Ishikawa (cell line): ENCODE measurements around the gene PMEPA1.

Experiments used
- CREB1 ChIP-seq: IDR thresholded peaks from 2 replicates; pipeline ENCODE4 v1.6.1; 2012; ENCODE audit warnings: low read depth
- EGR1 ChIP-seq: IDR thresholded peaks from 2 replicates; pipeline ENCODE4 v1.6.1; 2012
- EP300 ChIP-seq: IDR thresholded peaks from 2 replicates; pipeline ENCODE4 v1.6.1; 2012; ENCODE audit warnings: borderline replicate concordance
- FOXM1 ChIP-seq: IDR thresholded peaks from 2 replicates; pipeline ENCODE4 v1.6.1; 2012; ENCODE audit warnings: low read depth, borderline replicate concordance
- NFIC ChIP-seq: IDR thresholded peaks from 2 replicates; pipeline ENCODE4 v1.6.1; 2012
- TAF1 ChIP-seq: IDR thresholded peaks from 2 replicates; pipeline ENCODE4 v1.6.1; 2012; ENCODE audit warnings: low read depth, mild to moderate bottlenecking
- YY1 ChIP-seq: IDR thresholded peaks from 2 replicates; pipeline ENCODE4 v1.6.1; 2012; ENCODE audit warnings: low read depth
- TF ChIP-seq, protein P1 (sequence below): IDR thresholded peaks from 2 replicates; pipeline ENCODE4 v1.6.1; 2012; ENCODE audit warnings: low read depth, mild to moderate bottlenecking

DNA sequence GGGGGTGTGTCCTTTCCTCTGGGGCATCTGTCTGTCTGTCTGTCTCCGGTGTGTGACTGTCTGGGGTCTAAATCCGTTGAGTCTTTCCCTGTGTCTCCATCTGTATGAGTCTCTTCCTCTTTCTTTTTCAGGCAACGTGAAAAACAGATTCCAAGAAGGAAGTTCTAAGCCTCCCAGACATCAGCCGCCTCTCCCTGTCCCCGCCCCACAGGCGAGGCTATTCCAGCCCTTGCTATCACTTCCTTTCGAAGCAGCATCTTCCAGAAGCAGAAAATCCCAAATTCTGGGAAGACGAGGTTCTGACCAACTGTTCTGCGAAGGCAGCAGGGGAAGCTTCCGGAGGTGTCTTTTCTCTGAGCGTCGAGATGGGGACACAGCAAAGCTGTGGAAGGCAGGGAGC, 34.0 kb downstream of the PMEPA1 start:
- no peak for TF ChIP-seq FOXM1
- no peak for TF ChIP-seq EGR1
- TF ChIP-seq NFIC = no peak
- TF ChIP-seq TAF1 = no peak
- no peak for TF ChIP-seq YY1
- TF ChIP-seq, protein P1, sequence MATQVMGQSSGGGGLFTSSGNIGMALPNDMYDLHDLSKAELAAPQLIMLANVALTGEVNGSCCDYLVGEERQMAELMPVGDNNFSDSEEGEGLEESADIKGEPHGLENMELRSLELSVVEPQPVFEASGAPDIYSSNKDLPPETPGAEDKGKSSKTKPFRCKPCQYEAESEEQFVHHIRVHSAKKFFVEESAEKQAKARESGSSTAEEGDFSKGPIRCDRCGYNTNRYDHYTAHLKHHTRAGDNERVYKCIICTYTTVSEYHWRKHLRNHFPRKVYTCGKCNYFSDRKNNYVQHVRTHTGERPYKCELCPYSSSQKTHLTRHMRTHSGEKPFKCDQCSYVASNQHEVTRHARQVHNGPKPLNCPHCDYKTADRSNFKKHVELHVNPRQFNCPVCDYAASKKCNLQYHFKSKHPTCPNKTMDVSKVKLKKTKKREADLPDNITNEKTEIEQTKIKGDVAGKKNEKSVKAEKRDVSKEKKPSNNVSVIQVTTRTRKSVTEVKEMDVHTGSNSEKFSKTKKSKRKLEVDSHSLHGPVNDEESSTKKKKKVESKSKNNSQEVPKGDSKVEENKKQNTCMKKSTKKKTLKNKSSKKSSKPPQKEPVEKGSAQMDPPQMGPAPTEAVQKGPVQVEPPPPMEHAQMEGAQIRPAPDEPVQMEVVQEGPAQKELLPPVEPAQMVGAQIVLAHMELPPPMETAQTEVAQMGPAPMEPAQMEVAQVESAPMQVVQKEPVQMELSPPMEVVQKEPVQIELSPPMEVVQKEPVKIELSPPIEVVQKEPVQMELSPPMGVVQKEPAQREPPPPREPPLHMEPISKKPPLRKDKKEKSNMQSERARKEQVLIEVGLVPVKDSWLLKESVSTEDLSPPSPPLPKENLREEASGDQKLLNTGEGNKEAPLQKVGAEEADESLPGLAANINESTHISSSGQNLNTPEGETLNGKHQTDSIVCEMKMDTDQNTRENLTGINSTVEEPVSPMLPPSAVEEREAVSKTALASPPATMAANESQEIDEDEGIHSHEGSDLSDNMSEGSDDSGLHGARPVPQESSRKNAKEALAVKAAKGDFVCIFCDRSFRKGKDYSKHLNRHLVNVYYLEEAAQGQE = no peak
- TF ChIP-seq CREB1 = no peak
- no peak for TF ChIP-seq EP300
